ENCODE data around the gene SACM1L. TPM values are rescaled to one million over a fixed set of nuclear protein-coding genes. Genes with fewer than 3 reads are reported as not detected.

SACM1L gene
- total RNA-seq, 1 experiment from 2014 or later = 79.6 TPM

- TF ChIP-seq ZNF281 (CRISPR knock-in tag; IDR thresholded peaks at IDR 0.05) = no peak
Observed at GRCh38 chr3:45724911-45725310, 35.7 kb downstream of the SACM1L start (continued).

GRCh38 chr3:45729614-45730013, 40.4 kb downstream of the SACM1L start:
- no peak for DNase-seq (ENCODE audit: low spot score)
- POLR2A ChIA-PET = no interaction called here
- H3K4me1 Mint-ChIP-seq = no peaks in the 10 kb centered on the region
- ATAC-seq = no peak
- H3K9me3 Mint-ChIP-seq = no peaks in the 10 kb centered on the region
- H3K4me3 Mint-ChIP-seq = no peak overlapping the region
- H3K36me3 Mint-ChIP-seq = peaks cover 59% of the 10 kb centered on the region
- TF ChIP-seq KAT7 (CRISPR knock-in tag; IDR thresholded peaks at IDR 0.05; ENCODE audit: borderline replicate concordance) (no peak), JUN (CRISPR knock-in tag; IDR thresholded peaks at IDR 0.05) (no peak), PREB (CRISPR knock-in tag; IDR thresholded peaks at IDR 0.05; ENCODE audit: borderline replicate concordance) (no peak), ATF2 (CRISPR knock-in tag; IDR thresholded peaks at IDR 0.05; ENCODE audit: borderline replicate concordance, low read depth) (no peak)
- no peaks in the 10 kb centered on the region for H3K27me3 Mint-ChIP-seq (ENCODE audit: low read depth)
- no peak overlapping the region for H3K27ac Mint-ChIP-seq
- CTCF ChIA-PET = no interaction called here

GRCh38 chr3:45730409-45731154, 41.4 kb downstream of the SACM1L start:
- no peak for ATAC-seq
- Mint-ChIP-seq H3K9me3 (no peaks in the 10 kb centered on the region), H3K27me3 (ENCODE audit: low read depth) (no peaks in the 10 kb centered on the region), H3K4me1 (no peaks in the 10 kb centered on the region), H3K36me3 (peaks cover 60% of the 10 kb centered on the region), H3K27ac (no peak overlapping the region), H3K4me3 (no peak overlapping the region)
- CTCF ChIA-PET = no interaction called here
- DNase-seq (ENCODE audit: low spot score) = no peak
- TF ChIP-seq FOXK1 (CRISPR knock-in tag; IDR thresholded peaks at IDR 0.05) (no peak), E2F4 (CRISPR knock-in tag; IDR thresholded peaks at IDR 0.05; ENCODE audit: borderline replicate concordance, low read depth) (no peak), EMX1 (CRISPR knock-in tag; IDR thresholded peaks at IDR 0.05) (no peak), PRRX2 (CRISPR knock-in tag; IDR thresholded peaks at IDR 0.05) (no peak), SOX15 (CRISPR knock-in tag; IDR thresholded peaks at IDR 0.05) (no peak), ZNF532 (CRISPR knock-in tag; IDR thresholded peaks at IDR 0.05; ENCODE audit: borderline replicate concordance) (no peak), ZNF263 (CRISPR knock-in tag; IDR thresholded peaks at IDR 0.05; ENCODE audit: low read depth) (no peak), CREM (CRISPR knock-in tag; IDR thresholded peaks at IDR 0.05) (no peak), PRDM15 (CRISPR knock-in tag; IDR thresholded peaks at IDR 0.05) (no peak), GRHL2 (CRISPR knock-in tag; IDR thresholded peaks at IDR 0.05; ENCODE audit: insufficient replicate concordance, severe bottlenecking) (no peak), NFATC4 (CRISPR knock-in tag; IDR thresholded peaks at IDR 0.05) (no peak), GABPB1 (CRISPR knock-in tag; IDR thresholded peaks at IDR 0.05) (no peak), KAT7 (CRISPR knock-in tag; IDR thresholded peaks at IDR 0.05; ENCODE audit: borderline replicate concordance) (no peak), CBFB (CRISPR knock-in tag; IDR thresholded peaks at IDR 0.05; ENCODE audit: low read depth) (no peak)
- POLR2A ChIA-PET = no interaction called here
